HG03521 (cell line): ENCODE results near the gene NCAM1.
"Not testable (repeated sequence)": the region's sequence is repeated elsewhere in the genome, so short reads cannot be mapped to it uniquely, and the experiment has no call there.

Experiments
- ATAC-seq: cut with Tn5 transposase; IDR thresholded peaks from one replicate; pipeline ENCODE4 v1.9.1; 2021; ENCODE audit warnings: mild to moderate bottlenecking, moderate library complexity; ENCODE audit not compliant: unreplicated experiment

The NCAM1 gene

DNA sequence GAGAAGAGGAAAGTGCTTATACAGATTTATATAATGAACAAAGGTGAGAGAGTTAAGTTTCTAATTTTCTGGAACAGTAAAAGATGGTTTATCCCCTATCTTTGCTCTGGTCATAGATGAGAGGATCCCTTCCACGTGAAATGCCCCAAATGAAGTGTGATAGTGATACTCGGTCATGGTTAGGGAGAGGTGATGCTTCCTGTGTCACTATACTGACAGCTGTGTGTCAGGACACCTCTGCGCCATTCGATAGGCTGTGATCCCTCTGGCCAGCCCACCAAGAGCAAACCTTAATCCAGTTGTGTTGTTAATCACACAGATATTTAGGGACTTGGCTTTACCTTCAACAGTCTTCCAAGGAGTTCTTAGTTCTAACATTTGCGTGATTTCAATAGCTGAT is 57.7 kb downstream of the NCAM1 start:
- no peak for ATAC-seq

DNA sequence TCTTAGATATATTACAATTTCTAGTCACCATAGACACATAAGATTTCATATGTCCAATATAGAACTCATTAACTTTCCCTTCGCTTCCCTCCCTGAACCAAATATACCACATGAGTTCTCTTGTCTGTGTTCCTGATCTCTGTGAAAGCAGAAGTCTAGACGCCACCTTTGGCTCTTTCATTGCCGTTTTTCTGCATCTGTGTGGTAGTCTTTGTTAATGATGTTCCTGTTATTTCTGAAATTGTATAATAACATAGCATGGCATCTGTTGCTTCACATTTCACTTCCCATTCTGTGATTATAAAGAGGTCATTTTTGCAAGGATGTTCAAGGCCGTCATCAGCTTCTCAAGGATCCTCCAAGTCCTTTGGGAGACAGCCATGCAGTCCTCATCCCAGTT is 58.5 kb downstream of the NCAM1 start:
- ATAC-seq: no peak

DNA sequence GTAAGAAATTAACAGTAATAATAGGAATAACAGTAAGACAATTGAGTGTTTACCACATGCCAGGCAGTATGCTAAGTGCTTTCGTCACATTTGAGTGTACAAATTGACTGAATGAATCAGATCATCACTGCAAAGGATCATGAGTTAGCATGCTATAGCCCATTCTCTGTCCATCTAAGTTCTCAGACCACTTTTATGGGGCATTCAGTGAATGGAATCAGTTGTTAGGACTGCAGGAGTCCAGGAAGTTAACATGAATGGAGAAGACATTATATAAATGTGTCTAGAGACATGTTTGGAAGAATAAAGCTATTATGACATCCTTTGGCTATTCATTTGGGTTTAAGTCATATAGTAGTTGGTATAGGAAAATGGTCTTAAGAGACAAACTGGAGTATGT is 59.9 kb downstream of the NCAM1 start:
- ATAC-seq: no peak

DNA sequence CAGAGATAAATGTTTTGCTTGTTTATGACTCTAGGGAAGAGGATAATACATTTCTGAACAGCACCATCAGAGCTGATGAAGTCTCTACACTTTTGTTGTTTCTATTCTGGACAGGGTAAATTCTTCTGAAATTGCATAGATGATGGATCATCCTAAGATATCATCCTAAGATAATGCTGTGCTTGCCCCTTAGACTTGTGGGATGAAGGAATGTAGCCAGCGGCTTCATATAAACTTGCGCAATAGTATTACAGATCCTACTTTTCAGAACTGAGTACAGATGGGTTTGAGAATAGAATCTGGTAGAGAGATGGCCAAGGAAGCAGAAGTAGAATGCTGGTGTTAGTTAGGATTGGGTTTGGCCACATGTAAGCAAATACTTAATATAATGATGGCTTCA is 61.0 kb downstream of the NCAM1 start:
- no peak for ATAC-seq

DNA sequence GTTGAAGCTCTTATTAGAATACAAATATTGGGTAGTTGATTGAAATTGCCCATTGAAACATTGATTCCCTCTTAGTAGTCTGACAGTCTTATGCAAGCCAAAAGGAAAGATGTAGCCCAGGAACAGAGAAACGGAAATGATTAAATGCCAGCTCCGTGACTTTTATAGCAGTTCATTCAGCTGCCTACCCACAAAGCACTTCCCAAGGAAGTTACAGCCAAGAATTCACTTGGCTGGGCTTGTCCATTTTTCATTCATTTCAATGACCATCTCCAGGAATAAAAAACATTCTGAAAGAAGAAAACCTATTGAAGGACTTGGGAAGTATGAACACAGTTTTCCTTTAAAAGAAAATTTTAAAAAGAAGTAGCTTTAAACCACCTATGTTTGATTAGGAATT is 62.0 kb downstream of the NCAM1 start:
- no peak for ATAC-seq

DNA sequence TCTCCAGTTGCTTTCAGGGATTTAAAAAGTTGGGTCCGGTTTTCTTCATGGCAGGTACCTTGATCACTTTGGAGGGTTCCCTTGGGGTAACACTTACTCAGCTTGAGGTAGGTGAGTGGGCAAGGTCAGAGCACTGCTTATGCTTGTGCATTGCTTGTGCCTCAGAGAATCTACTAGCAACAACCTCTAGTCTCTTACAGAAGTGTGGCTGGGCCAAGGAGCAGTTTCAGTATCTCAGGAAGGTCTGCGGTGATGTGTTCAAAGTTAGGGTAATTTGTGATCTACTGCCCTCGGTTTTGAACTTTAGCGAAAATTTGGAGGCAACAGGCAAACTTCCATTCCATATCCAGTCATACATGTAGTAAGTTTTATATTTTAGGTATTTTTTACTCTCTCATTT is 62.8 kb downstream of the NCAM1 start:
- ATAC-seq: no peak

DNA sequence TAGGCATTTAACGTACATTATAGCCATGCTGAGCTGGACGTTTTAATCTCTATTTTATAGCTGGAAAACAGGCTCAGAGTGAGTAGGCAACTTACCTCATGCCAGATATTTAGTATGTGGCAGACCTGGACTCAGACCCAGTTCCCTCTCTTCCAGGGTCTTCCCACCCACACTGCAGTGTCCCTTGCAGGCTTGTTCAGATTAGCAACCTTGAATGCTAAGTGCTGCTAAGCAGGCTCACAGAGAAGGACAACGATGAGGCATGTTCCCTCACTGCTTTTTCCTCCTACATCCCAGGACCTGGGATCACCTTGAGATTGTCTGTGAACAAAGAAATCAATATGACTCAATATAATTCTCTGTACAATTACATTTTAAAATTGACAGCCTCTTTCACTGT is 65.6 kb downstream of the NCAM1 start:
- no peak for ATAC-seq

DNA sequence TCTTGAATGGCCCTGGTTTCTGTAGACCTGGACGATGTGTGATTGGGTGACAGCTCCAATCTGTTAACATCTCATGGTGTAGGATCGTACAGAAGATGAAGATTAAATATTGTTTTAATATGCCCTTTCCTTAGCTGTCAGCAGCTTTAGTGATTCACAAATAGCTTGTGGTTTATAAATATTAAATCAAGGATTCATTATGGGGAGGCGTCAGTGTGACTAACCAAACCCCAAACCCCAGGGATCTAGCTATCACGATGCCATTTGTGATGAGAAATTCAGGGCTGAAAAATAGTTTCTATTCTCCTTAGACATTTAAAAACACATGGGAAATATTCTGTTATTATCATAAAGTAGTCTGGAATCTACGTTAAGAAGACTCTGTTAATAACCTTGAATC is 73.4 kb downstream of the NCAM1 start:
- no peak for ATAC-seq

DNA sequence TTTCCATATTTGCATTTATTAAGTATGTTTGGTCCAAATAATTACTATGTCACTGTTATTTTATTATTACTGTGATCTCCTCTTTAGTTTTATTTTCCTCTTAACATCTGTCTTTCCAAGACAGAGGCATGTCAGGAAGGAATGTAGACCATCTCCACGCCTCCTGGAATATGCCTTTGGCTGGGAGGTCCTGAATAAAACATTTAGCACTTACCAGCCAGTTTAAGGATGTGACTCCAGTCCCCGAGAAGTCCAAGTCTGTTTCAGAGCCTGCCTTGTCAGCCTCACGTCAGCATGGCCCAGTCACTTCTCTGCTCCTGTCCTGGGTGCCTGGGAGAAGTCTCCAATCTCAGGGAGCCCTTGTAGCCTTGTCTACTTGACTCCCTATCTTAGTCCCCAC is 74.5 kb downstream of the NCAM1 start:
- ATAC-seq: no peak

DNA sequence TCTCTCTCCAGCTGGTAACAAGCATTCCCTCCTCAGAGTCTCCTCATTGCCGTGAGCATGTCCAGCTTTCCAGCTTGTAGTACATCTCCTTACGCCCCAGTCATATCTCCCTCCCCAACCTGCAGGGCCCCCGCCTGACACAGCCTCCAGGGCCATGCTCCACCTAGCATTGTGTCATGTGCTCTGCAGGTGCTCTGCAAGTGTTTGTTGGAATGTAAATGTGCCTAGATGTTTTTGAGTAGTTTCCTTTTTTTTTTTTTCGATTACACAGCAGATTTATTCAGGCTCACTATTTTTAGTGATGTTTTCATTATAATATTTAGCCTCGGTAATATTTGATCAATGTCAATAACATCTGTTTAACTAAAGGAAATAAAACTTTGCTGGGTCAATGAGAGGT is 82.5 kb downstream of the NCAM1 start:
- ATAC-seq: no peak

DNA sequence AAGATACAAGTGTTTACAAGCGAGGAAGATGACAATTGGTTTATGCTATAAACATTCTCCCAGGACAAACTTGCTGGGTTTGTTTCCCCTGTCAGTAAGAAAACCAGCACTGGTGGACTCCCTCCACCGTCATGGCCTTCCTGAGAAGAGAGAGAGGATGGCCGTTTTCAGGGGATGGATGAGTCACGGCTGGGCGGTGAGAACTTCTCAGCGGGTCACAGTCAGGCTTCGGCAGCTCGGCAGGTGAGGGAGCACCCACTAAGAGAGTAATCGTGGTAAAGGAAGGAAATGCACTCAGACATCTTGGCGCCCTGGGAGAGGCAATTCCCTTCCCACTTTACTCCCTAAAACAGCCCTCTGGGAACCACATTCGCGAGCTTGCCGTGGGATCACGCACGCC is 83.9 kb downstream of the NCAM1 start:
- no peak for ATAC-seq

DNA sequence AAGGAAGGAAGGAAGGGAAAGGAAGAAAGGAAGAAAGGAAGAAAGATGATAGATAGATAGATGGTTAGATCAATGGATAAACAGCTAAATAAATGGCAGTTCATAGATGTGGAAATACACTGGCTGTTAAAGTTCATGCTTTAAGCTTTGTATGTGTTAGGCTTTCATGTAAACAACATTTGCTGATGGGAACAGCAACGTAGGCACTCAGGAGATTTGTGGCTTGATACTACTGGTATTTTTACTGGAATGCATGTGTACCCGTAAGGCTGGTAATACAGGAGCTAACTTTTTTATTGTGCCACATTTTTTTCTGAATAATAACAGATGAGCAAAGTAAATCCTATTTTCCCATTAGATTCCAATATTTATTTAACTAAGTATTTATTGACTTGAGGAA is 85.6 kb downstream of the NCAM1 start:
- ATAC-seq: no peak

DNA sequence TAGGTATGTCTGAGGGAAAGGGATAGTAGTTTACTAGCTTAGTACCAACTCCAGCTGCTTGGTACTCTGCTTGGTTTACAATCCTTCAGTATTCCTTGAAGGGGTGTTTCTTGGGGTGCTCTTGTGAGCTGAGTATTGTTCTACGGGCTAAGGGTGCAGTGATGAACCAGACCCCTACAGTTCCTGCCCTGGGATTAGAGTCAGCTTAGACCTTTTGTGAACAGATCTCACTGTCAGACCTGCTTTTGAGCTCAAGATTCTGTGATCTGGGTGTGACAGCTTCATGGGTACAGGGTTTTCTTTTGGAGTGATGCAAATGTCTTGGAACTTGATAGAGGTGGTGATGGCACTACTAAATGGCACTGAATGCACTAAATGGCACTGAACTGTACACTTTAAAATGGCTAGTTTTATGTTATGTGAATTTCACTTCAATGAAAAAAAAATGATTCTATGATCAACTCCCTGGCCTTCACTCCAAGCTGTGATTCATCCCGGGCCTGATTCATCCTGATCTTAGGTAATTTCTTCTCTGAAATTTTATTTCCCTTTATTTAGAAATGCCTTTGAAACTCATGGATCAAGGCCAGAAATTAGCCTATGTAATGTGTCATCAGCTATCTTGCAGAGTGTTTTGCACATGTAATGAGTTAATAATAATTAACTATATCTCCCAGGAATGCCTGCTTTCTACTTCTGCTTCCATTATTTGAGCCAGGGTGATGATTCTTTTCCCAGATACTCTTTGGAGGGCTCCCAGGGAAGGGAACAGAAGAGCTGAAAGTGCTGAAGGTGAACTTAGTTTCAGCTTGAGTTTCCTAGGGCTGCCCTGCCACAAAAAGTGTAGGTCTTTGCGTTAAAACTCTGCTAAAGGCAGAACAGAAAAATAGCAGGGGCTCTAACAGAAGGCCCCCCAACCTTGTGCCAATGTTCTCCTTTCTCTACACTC is 87.9 kb downstream of the NCAM1 start:
- no peak for ATAC-seq

DNA sequence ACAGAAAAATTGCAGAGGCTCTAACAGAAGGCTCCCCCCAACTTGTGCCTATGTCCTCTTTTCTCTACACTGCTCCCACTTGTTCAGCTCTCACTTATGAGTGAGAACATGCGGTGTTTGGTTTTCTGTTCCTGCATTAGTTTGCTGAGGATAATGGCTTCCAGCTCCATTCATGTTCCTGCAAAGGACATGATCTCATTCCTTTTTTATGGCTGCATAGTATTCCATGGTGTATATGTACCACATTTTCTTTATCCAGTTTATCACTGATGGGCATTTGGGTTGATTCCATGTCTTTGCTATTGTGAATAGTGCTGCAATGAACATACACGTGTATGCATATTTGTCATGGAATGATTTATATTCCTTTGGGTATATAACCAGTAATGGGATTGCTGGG is 91.8 kb downstream of the NCAM1 start:
- not testable (repeated sequence) for ATAC-seq

DNA sequence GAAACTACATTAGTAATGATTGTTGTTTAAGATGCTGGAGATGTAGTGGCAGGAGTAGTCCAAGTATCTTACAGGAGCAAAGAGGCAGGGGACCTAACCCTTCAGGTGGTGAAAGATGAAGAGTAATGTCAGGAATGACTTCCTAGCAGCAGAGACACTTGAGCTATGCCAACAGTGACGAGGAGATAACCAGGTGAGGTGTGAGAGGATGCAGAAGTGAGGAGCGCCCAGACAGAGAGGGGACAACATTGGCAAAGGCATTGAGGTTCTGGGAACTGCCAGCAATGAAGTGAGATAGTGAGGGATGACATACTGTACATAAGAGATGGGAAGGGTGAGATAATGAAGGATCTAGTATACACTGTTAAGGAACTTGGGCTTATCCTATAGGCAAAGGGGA is 95.8 kb downstream of the NCAM1 start:
- no peak for ATAC-seq

DNA sequence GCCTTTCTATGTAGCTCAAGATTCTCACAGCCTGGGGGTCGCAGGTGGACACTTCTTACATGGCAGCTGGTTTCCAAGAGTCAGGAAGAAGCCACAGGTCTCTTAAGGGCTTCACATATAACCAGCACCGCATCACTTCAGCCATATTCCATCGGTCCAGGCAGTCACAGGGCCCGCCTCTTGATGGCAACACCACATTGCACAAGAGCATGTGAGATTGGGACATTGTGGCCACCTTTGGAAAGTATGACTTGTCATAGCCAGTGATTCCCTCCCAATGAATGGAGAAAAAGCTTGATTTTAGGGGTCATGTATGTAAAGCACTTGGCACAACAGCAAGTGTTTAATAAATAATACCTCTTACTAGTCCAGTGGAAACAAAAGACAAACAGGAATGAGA is 98.3 kb downstream of the NCAM1 start:
- ATAC-seq: no peak

DNA sequence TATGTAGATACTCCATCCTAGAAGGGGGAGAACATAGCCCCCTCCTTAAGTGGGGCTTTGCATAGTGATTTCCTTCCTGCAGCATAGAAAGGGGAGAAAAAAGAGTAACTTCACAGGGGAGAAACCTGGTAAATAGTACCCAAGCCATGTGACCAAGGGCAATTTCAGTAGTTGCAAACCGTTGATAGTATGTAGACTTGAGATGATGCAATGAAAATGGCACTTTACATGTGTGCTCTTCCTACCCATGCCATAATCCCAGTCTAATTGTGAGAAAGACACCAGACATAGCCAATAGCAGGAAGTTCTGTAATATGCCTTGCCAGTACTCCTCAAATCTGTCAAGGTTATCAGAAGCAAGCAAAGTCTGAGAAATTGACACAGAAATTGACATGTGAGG is 104.1 kb downstream of the NCAM1 start:
- ATAC-seq: no peak

DNA sequence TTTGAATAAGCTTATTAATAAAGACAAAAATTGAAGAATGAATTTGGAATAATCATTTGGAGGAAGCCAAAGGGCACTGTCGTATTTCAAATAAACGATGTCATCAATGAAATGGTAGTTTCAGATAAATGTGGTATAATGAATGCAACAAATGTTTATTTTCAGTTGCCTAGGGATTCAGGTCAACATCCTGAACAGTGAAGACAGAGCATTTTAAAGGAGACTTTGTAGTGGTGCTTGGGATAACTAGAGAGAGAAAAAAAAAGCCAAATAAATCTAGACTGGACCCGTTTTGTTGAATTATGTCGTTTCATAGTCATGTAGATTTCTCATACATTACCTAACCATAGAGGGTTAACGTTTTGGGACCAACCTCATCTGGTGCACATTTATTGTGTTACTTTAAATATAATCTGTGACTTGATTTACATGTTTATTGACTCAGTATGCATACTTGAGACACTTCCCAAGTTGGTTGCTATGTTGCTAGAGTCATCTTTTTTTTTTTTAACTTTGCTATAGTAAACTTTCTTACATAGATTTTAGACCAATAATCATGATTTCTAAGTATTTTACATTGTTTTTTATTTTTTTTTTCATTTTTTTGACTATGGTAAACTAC is 111.1 kb downstream of the NCAM1 start:
- ATAC-seq: no peak

DNA sequence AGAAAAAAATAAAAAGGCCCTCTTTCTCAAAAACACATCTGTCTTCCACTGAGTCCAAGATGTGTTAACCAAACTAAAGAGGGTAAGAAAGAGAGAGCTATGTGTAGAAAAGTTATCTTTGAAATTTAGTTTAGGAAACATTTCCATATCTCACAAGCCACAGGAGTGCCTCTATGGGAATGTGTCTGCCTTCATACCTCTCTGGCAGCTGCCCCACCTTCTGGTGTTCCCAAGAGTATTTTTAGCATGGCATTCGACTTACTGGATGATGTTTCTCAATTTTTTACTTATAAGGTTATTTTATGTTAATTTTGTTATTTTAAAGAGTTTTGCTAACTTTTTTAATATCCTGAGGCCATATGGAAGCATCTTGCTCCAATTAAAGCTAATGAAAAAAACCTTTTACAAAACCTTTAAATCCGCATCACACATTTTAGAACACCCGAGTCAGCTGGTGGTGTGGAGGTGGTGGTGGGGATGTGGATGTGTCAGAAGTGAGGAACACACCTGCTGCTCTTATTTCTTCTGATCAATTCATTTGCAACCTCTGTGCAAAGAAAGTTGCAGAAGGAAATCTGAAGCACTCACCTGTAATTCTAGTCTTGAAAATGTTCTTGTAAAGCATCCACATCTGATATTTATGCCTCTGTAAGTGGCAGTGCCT is 112.2 kb downstream of the NCAM1 start:
- no peak for ATAC-seq

DNA sequence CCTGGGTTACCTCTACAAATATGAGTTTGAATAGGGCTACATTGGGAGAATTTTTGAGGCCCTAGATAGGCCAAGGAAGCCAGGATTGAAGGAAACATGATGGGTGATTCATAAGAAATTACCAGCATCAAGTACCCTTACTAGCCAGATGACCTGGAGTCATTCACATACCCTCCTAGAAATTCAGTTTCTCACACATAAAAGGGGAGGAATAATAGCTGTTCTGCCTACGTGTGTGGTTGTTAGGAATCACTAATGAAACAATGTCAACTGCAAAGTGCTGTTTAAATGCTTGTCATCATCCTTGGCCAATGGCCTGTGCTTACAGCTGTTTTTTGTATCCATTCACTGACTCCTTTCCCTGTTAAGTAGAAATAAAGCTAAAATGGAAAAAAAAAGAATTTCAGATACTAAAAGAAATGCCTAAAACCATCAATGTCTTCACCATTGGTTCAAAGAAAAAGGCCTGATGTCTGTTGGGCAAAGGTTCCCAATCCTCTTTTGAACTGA is 114.4 kb downstream of the NCAM1 start:
- ATAC-seq: no peak

DNA sequence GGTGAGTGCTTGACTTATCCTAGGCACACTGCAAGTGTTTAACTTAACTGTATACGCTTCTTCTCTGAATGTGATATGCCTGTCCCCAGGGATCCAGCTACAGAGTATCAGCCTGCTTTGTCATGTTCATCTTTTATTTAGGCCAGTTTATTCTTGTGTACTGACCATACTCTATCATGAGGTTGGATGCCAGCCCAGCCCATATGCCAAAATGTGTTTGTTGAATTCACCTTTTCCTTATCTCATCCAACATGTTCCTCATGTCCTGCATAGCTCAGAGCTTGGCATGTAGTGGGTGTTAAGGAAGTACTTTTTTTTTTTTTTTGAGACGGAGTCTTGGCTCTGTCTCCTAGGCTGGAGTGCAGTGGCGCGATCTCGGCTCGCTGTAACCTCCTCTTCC is 116.2 kb downstream of the NCAM1 start:
- no peak for ATAC-seq
